Measurements from ENCODE around the gene SGPL1.

DNA sequence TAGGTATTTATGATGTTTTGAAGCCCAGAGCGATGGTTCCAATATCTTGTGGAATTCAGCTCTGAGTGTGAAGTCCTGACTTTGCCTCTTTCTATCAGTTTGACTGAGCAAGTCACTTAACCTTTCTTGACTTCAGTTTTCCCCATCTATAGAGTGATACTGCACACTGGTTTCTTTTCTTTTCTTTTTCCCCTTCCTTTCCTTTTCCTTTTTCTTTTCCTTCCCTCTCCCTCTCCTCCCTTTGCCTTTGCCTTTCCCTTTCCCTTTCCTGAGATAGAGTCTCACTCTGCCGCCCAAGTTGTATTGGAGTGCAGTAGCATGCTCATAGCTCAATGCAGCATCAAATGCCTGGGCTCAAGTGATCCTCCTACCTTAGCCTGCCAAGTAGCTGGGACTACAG is 20.6 kb downstream of the SGPL1 start:
- TF ChIP-seq CTCF (IDR thresholded peaks at IDR 0.05) (no peak), POLR2A (IDR thresholded peaks at IDR 0.05) (no peak)

Data from vagina (tissue), 2 donors.